Measurements from ENCODE around the gene PRSS38.

DNA sequence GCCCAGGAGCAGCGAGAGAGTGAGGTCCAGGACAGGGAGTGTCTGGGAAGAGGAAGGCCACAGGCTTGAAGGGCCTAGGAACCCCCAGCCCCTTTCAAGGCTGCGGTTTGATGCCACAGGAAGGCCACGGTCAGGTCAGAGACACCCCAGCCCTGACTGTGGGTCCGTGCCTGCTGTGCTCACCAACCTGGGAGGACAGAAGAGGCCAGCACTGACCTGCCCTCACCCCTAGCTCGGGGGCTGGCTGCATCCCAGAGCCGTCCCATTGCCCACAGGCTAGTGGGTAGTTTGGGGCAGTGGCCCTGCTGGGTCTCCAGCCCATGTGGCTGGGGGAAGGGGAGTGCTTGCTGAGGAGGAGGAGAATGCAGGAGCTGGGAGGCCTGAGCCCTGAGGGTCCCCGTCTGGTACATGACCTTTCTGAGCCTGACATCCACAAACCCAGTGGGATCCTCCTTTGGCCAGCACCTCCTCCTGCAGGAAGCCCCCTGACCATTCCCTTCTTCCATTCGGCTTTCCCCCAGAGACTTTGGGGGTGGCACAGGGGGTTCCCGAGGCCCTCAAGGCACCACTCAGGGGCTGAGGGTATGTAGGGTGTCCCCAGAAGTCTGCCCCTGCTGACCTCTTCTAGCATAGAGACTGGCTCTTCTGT lies 77.9 kb downstream of the PRSS38 start:
- TF ChIP-seq, protein P1, sequence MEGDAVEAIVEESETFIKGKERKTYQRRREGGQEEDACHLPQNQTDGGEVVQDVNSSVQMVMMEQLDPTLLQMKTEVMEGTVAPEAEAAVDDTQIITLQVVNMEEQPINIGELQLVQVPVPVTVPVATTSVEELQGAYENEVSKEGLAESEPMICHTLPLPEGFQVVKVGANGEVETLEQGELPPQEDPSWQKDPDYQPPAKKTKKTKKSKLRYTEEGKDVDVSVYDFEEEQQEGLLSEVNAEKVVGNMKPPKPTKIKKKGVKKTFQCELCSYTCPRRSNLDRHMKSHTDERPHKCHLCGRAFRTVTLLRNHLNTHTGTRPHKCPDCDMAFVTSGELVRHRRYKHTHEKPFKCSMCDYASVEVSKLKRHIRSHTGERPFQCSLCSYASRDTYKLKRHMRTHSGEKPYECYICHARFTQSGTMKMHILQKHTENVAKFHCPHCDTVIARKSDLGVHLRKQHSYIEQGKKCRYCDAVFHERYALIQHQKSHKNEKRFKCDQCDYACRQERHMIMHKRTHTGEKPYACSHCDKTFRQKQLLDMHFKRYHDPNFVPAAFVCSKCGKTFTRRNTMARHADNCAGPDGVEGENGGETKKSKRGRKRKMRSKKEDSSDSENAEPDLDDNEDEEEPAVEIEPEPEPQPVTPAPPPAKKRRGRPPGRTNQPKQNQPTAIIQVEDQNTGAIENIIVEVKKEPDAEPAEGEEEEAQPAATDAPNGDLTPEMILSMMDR (conservative IDR thresholded peaks at IDR 0.05; ENCODE audit: low read depth in 2 of 2) = no peak
- TF ChIP-seq POLR2AphosphoS5 (IDR thresholded peaks at IDR 0.05; ENCODE audit: low read depth) = no peak
- TF ChIP-seq, protein P2, sequence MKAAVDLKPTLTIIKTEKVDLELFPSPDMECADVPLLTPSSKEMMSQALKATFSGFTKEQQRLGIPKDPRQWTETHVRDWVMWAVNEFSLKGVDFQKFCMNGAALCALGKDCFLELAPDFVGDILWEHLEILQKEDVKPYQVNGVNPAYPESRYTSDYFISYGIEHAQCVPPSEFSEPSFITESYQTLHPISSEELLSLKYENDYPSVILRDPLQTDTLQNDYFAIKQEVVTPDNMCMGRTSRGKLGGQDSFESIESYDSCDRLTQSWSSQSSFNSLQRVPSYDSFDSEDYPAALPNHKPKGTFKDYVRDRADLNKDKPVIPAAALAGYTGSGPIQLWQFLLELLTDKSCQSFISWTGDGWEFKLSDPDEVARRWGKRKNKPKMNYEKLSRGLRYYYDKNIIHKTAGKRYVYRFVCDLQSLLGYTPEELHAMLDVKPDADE (IDR thresholded peaks at IDR 0.05) = no peak
- no peak for TF ChIP-seq EZH2 (IDR thresholded peaks at IDR 0.05; ENCODE audit: low read depth, unreplicated experiment)
- TF ChIP-seq STAT1 (IDR thresholded peaks at IDR 0.05; ENCODE audit: unreplicated experiment) = no peak
- no peak for TF ChIP-seq JUNB (IDR thresholded peaks at IDR 0.05; ENCODE audit: unreplicated experiment)
- TF ChIP-seq, protein P3, sequence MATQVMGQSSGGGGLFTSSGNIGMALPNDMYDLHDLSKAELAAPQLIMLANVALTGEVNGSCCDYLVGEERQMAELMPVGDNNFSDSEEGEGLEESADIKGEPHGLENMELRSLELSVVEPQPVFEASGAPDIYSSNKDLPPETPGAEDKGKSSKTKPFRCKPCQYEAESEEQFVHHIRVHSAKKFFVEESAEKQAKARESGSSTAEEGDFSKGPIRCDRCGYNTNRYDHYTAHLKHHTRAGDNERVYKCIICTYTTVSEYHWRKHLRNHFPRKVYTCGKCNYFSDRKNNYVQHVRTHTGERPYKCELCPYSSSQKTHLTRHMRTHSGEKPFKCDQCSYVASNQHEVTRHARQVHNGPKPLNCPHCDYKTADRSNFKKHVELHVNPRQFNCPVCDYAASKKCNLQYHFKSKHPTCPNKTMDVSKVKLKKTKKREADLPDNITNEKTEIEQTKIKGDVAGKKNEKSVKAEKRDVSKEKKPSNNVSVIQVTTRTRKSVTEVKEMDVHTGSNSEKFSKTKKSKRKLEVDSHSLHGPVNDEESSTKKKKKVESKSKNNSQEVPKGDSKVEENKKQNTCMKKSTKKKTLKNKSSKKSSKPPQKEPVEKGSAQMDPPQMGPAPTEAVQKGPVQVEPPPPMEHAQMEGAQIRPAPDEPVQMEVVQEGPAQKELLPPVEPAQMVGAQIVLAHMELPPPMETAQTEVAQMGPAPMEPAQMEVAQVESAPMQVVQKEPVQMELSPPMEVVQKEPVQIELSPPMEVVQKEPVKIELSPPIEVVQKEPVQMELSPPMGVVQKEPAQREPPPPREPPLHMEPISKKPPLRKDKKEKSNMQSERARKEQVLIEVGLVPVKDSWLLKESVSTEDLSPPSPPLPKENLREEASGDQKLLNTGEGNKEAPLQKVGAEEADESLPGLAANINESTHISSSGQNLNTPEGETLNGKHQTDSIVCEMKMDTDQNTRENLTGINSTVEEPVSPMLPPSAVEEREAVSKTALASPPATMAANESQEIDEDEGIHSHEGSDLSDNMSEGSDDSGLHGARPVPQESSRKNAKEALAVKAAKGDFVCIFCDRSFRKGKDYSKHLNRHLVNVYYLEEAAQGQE (IDR thresholded peaks at IDR 0.05; ENCODE audit: unreplicated experiment) = no peak
- TF ChIP-seq CREB1 (CRISPR knock-in tag; IDR thresholded peaks at IDR 0.05; ENCODE audit: low read depth) = no peak
- TF ChIP-seq EZH2phosphoT487 (IDR thresholded peaks at IDR 0.05; ENCODE audit: unreplicated experiment) = no peak
- TF ChIP-seq, protein P4, sequence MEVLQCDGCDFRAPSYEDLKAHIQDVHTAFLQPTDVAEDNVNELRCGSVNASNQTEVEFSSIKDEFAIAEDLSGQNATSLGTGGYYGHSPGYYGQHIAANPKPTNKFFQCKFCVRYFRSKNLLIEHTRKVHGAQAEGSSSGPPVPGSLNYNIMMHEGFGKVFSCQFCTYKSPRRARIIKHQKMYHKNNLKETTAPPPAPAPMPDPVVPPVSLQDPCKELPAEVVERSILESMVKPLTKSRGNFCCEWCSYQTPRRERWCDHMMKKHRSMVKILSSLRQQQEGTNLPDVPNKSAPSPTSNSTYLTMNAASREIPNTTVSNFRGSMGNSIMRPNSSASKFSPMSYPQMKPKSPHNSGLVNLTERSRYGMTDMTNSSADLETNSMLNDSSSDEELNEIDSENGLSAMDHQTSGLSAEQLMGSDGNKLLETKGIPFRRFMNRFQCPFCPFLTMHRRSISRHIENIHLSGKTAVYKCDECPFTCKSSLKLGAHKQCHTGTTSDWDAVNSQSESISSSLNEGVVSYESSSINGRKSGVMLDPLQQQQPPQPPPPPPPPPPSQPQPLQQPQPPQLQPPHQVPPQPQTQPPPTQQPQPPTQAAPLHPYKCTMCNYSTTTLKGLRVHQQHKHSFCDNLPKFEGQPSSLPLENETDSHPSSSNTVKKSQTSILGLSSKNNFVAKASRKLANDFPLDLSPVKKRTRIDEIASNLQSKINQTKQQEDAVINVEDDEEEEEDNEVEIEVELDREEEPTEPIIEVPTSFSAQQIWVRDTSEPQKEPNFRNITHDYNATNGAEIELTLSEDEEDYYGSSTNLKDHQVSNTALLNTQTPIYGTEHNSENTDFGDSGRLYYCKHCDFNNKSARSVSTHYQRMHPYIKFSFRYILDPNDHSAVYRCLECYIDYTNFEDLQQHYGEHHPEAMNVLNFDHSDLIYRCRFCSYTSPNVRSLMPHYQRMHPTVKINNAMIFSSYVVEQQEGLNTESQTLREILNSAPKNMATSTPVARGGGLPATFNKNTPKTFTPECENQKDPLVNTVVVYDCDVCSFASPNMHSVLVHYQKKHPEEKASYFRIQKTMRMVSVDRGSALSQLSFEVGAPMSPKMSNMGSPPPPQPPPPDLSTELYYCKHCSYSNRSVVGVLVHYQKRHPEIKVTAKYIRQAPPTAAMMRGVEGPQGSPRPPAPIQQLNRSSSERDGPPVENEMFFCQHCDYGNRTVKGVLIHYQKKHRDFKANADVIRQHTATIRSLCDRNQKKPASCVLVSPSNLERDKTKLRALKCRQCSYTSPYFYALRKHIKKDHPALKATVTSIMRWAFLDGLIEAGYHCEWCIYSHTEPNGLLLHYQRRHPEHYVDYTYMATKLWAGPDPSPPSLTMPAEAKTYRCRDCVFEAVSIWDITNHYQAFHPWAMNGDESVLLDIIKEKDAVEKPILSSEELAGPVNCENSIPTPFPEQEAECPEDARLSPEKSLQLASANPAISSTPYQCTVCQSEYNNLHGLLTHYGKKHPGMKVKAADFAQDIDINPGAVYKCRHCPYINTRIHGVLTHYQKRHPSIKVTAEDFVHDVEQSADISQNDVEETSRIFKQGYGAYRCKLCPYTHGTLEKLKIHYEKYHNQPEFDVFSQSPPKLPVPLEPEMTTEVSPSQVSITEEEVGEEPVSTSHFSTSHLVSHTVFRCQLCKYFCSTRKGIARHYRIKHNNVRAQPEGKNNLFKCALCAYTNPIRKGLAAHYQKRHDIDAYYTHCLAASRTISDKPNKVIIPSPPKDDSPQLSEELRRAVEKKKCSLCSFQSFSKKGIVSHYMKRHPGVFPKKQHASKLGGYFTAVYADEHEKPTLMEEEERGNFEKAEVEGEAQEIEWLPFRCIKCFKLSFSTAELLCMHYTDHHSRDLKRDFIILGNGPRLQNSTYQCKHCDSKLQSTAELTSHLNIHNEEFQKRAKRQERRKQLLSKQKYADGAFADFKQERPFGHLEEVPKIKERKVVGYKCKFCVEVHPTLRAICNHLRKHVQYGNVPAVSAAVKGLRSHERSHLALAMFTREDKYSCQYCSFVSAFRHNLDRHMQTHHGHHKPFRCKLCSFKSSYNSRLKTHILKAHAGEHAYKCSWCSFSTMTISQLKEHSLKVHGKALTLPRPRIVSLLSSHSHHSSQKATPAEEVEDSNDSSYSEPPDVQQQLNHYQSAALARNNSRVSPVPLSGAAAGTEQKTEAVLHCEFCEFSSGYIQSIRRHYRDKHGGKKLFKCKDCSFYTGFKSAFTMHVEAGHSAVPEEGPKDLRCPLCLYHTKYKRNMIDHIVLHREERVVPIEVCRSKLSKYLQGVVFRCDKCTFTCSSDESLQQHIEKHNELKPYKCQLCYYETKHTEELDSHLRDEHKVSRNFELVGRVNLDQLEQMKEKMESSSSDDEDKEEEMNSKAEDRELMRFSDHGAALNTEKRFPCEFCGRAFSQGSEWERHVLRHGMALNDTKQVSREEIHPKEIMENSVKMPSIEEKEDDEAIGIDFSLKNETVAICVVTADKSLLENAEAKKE (CRISPR knock-in tag; IDR thresholded peaks at IDR 0.05) = no peak
- TF ChIP-seq ZNF331 (CRISPR knock-in tag; IDR thresholded peaks at IDR 0.05; ENCODE audit: low read depth) = no peak
